ENCODE data around the gene RBFOX2.

Gene RBFOX2

GRCh38 chr22:35746946-35747703 lies 281.5 kb downstream of the RBFOX2 start:
- no peak overlapping the region for H3K4me3 ChIP-seq (ENCODE audit: low read depth, low read length)
- no peak for DNase-seq (ENCODE audit: low read depth)
- TF ChIP-seq CTCF (IDR thresholded peaks at IDR 0.05; ENCODE audit: insufficient read depth, low read depth, low read length, missing control alignments) = no peak

- no peak for TF ChIP-seq CTCF (IDR thresholded peaks at IDR 0.05; ENCODE audit: insufficient read depth, low read depth, low read length, missing control alignments)
- DNase-seq (ENCODE audit: low read depth) = no peak
- H3K4me3 ChIP-seq (ENCODE audit: low read depth, low read length) = no peak overlapping the region
Measured at GRCh38 chr22:35746248-35746647, 282.4 kb downstream of the RBFOX2 start.

GRCh38 chr22:35743326-35743860 lies 285.2 kb downstream of the RBFOX2 start:
- TF ChIP-seq CTCF (IDR thresholded peaks at IDR 0.05; ENCODE audit: insufficient read depth, low read depth, low read length, missing control alignments) = no peak
- DNase-seq (ENCODE audit: low read depth) = no peak
- H3K4me3 ChIP-seq (ENCODE audit: low read depth, low read length) = no peak overlapping the region

GRCh38 chr22:35742342-35743100 lies 286.1 kb downstream of the RBFOX2 start:
- TF ChIP-seq CTCF (IDR thresholded peaks at IDR 0.05; ENCODE audit: insufficient read depth, low read depth, low read length, missing control alignments) = no peak
- DNase-seq (ENCODE audit: low read depth) = no peak
- no peak overlapping the region for H3K4me3 ChIP-seq (ENCODE audit: low read depth, low read length)

- DNase-seq (ENCODE audit: low read depth) = no peak
Measured at GRCh38 chr22:35740616-35741015, 288.0 kb downstream of the RBFOX2 start.

GRCh38 chr22:35739931-35740380 lies 288.7 kb downstream of the RBFOX2 start:
- no peak for TF ChIP-seq CTCF (IDR thresholded peaks at IDR 0.05; ENCODE audit: insufficient read depth, low read depth, low read length, missing control alignments)
- H3K4me3 ChIP-seq (ENCODE audit: low read depth, low read length) = no peak overlapping the region
- no peak for DNase-seq (ENCODE audit: low read depth)

More at GRCh38 chr22:35740616-35741015, 288.0 kb downstream of the RBFOX2 start:
- no peak overlapping the region for H3K4me3 ChIP-seq (ENCODE audit: low read depth, low read length)
- no peak for TF ChIP-seq CTCF (IDR thresholded peaks at IDR 0.05; ENCODE audit: insufficient read depth, low read depth, low read length, missing control alignments)
